Measurements from ENCODE around the gene INO80D.

GRCh38 chr2:206011018-206011614 is 74.9 kb downstream of the INO80D start:
- TF ChIP-seq CTCF (IDR thresholded peaks at IDR 0.05 in 4 of 5, conservative IDR thresholded peaks at IDR 0.05 in 1 of 5) (no peak), POLR2A (IDR thresholded peaks at IDR 0.05) (no peak)
